Right ventricle myocardium inferior (tissue), 1 donor: Measurements from ENCODE around the gene AATK. TPM values are rescaled to one million over a fixed set of nuclear protein-coding genes. Genes with fewer than 3 reads are reported as not detected.
A peak's percentile ranks its signal among the peaks of the same experiment; 100 is the strongest.

Experiments used
- ATAC-seq: fragments of 200-7000 bp; cut with Tn5 transposase; one replicate; pipeline ENCODE4 v1.9.1; 2020; ENCODE audit warnings: mild to moderate bottlenecking, moderate library complexity
- DNase-seq: peaks from one replicate; pipeline ENCODE4 v3.0.0; 2021; ENCODE audit errors: missing footprints
- intact Hi-C: fragments of 100-400 bp; cut with DNase I; formaldehyde crosslinking; loops from one replicate; pipeline ENCODE4 v1.11.0; 2022
- microRNA-seq: library from miRNA; unstranded; fragments of <30 nt; microRNA quantifications from one replicate; pipeline ENCODE4 v1.2.0, GENCODE V29; 2020
- total RNA-seq: library from RNA; stranded (reverse); fragmentation: NEBNext Ultra II Directional; extraction: Animal tissue kit (Norgen Biotek cat#: 25700); gene quantifications from one replicate; pipeline ENCODE4 v1.2.1, GENCODE V29; 2021
- donor health status: DM: no; HTN: yes; CAD: no; lungs with severe emphysema.

Gene AATK
- total RNA-seq, 1 donor from 2014 or later, result 10.1 TPM

- intact Hi-C loops, result no loop called here
- DNase-seq, result no peak
These were observed 94.0 kb downstream of the AATK start for GRCh38 chr17:81071761-81072741.

DNA sequence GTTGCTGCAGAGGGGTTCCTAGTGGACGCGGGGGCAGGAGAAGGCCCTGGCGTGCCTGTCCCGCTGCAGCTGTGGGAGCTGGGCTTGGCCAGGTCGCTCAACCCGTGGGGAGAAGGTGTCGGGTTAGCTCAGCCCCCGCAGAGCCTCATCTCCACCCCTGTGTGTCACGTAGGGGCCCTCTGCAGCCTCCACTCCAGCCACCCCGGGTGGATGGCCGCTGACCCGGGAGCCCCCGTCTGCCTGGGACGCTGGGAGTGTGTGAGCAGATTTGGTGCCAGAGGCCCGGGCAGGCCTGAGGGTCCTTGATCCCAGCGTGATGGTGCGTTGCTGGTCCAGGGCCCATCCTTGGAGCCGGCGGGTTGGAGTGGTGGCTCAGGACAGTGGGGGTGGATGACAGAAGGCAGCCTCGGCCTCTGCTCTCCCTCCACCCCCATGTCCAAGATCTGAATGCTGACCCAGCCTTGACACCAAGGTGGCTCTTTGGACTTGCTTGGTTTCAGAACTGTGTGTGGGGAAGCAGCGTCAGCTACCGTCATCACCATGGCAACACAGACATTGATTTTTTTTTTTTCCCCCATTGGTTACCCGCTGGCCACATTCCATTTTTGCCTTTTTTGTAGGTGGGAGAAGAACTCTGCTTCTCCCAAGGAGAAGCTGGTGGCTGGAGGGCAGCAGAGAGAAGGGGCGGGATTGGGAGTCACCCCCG lies 95.3 kb downstream of the AATK start:
- intact Hi-C loops, result no loop called here
- DNase-seq (no peak), ATAC-seq (no peak)

More at GRCh38 chr17:81071761-81072741, 94.0 kb downstream of the AATK start:
- ATAC-seq, result no peak

DNA sequence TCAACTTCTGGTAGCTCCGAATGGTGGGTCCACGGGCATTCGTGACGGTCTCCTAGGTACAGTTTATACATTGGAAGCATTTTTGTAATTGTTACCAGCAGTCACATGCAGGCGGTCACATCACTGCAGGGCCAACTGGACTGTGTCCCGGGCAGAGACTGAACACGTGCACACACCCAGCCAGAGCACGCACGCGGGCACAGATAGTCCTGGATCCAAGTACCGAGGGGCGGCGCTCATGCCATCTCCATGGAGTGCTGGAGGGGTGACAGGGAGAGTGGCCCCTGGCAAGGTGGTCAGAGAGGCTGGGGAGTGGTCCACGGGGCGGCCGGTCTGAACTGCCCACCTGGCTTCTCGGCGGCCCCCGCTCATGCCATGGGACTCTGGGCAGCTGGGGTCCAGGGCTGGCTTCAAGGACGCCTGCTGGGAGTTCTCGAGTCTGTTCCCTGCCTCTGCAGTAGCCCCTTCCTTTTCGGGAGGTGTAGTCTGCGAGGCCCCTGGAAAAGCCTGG lies 96.8 kb downstream of the AATK start:
- intact Hi-C loops, result no loop called here
- ATAC-seq, result peak; percentile 71
- no peak for DNase-seq

DNA sequence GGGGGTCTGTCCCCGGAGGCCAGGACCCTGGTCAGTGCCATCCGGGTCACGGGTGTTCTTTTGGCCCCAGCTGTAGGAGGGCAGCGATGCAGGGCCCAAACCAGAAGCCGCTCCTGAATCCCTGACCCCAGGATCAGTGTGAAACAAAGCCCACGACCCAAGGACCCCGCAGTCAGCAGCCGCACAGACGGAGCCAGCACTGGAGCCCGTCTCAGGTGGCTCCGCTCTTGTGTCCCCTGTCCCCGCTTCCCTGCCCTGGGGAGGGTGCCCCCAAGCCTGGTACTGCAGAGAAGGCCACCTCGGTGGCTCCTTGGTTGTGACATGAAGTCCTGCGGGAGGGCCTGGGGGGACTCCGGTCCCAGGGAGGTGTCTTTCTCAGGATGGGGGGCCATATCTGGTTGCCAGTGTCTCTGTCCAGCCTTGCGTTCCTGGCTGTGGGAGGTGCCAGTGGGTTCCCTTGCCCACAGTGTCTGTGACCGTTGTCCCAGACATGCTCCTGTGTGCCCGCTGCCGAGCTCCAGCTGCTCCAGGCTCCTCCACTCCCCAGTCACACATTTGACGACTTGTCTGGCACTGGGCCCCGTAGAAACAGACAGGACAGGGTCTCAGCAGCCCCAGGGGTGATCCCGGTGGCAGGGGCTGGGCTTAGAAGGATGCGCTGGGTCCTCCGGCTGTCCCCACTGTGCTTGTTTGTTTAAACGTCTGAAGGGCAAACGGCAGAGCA lies 97.4 kb downstream of the AATK start:
- ATAC-seq (peak; percentile 12), DNase-seq (no peak)
- intact Hi-C loops, result no loop called here

DNA sequence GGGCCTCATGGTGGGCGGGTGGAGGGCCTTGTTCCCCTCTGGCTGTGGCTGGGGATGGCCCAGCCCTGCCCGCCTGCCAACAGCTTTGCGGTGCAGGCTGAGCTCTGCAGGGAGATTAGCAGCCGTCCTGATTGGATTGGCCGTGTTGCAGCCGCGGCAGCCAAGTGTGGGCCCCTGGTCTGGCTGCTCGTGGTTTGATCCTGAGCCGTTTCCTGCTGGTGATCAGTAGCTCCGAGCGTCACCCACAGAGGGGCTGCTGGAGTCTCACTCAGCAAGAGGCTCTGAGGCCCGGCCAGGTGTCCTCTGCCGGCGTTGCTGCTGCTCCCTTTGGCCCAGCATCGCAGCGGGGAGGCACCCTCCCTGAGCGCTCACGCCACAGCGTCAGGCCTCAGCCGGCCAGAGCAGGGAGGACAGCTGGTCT lies 98.6 kb downstream of the AATK start:
- ATAC-seq (no peak), DNase-seq (no peak)
- intact Hi-C loops, result no loop called here

Small RNA genes lying within 50 kb of the gene (microRNA-seq; reads per million reads assigned to microRNA genes)
- 4.7 reads per million, percentile 10 among the genes with 10 or more reads in this experiment for gene MIR1250
- gene MIR3065, result not detected
- gene MIR338, result not detected
- not detected for gene MIR657

Other genes starting within 250 kb of the AATK start
- gene CHMP6, start 174.4 kb downstream of the AATK start, total RNA-seq, result 19.0 TPM
- gene BAIAP2, start 131.1 kb downstream of the AATK start, total RNA-seq, result 32.1 TPM
- not detected for gene PVALEF, start 714 bp downstream of the AATK start, total RNA-seq
- 8.9 TPM for gene CEP131, start 56.7 kb upstream of the AATK start, total RNA-seq
- 11.1 TPM for gene TEPSIN, start 72.8 kb upstream of the AATK start, total RNA-seq
- 58.0 TPM for gene NDUFAF8, start 73.1 kb upstream of the AATK start, total RNA-seq
- gene SLC38A10, start 129.1 kb upstream of the AATK start, total RNA-seq, result 44.6 TPM
- gene BAHCC1, start 229.2 kb upstream of the AATK start, total RNA-seq, result 9.9 TPM